ENCODE results near the gene WNT16. TPM values are rescaled to one million over a fixed set of nuclear protein-coding genes. Genes with fewer than 3 reads are reported as not detected.

WNT16 gene
- total RNA-seq, 1 experiment from 2014 or later = not detected

GRCh38 chr7:121371883-121372282 is 43.1 kb downstream of the WNT16 start:
- Histone ChIP-seq H3K79me1 (ENCODE audit: insufficient read depth, low read depth, low read length, poor library complexity, severe bottlenecking) (no peaks in the 10 kb centered on the region), H4K5ac (ENCODE audit: insufficient read length, low read depth, low read length) (no peak overlapping the region), H3K27ac (ENCODE audit: insufficient read length, low read depth, low read length) (no peak overlapping the region), H4K8ac (replicated peaks; ENCODE audit: insufficient read length, low read depth, low read length) (no peak overlapping the region), H3K4me2 (ENCODE audit: insufficient read depth, insufficient read length, low read length) (no peak overlapping the region), H4K91ac (ENCODE audit: insufficient read length, low read depth, low read length) (no peak overlapping the region), H2AFZ (ENCODE audit: low read length) (no peak overlapping the region), H3K4ac (ENCODE audit: low read depth, low read length) (no peak overlapping the region), H2BK15ac (ENCODE audit: low read depth, low read length) (no peak overlapping the region), H3K56ac (ENCODE audit: insufficient read length, low read depth, low read length) (no peak overlapping the region), H3K14ac (ENCODE audit: insufficient read depth, low read length) (no peak overlapping the region), H2BK5ac (ENCODE audit: insufficient read length, low read length) (no peak overlapping the region), H3K23me2 (ENCODE audit: insufficient read length, low read depth, low read length, poor library complexity, severe bottlenecking) (no peaks in the 10 kb centered on the region), H2AK5ac (ENCODE audit: insufficient read length, low read length) (no peak overlapping the region), H3K9ac (ENCODE audit: extremely low read depth, insufficient read length, low read length) (no peak overlapping the region), H3K79me2 (ENCODE audit: insufficient read depth, low read length) (no peaks in the 10 kb centered on the region), H2BK20ac (ENCODE audit: low read depth, low read length, poor library complexity, severe bottlenecking) (no peak overlapping the region), H4K20me1 (ENCODE audit: control insufficient read depth, insufficient read depth, insufficient read length) (no peaks in the 10 kb centered on the region), H3K27me3 (ENCODE audit: insufficient read depth, low read length) (no peaks in the 10 kb centered on the region; the same call in 1 of the 2 replicates), H3K4me1 (ENCODE audit: insufficient read depth, low read length) (no peaks in the 10 kb centered on the region), H3K9me3 (ENCODE audit: control insufficient read depth, low read depth, low read length) (no peaks in the 10 kb centered on the region), H3T11ph (ENCODE audit: low read length) (no peak overlapping the region), H3K18ac (ENCODE audit: insufficient read length, low read depth, low read length) (no peak overlapping the region), H2BK12ac (ENCODE audit: insufficient read length, low read depth, low read length) (no peak overlapping the region), H2BK120ac (ENCODE audit: low read depth, low read length, poor library complexity, severe bottlenecking) (no peak overlapping the region), H3K23ac (ENCODE audit: insufficient read length, low read depth, low read length) (no peak overlapping the region)
- H3K36me3 Mint-ChIP-seq (ENCODE audit: insufficient read depth in 1 of 3, low read depth in 3 of 3) = peaks cover 8 to 63% (median 27%) of the 10 kb centered on the region in 3 experiments; a peak in 6 of 7 replicates
- WGBS (ENCODE audit: extremely low coverage, insufficient read length, low lambda C conversion rate) = no CpG with 5 or more reads among the region's 2 CpGs
- no peak for DNase-seq
- H3K4me1 Mint-ChIP-seq = peaks cover 8 to 9% of the 10 kb centered on the region in 2 experiments
- H3K4me3 Mint-ChIP-seq = no peak overlapping the region
- TF ChIP-seq CTCF (conservative IDR thresholded peaks at IDR 0.05) = no peak
- no peaks in the 10 kb centered on the region for H3K27me3 Mint-ChIP-seq (ENCODE audit: low read depth)
- H3K9me3 Mint-ChIP-seq = no peaks in the 10 kb centered on the region
- no peak overlapping the region for H3K27ac Mint-ChIP-seq
